D721Med (cell line): ENCODE data around the gene FAM174C.

ENCODE experiments used
- DNase-seq: peaks from one replicate; pipeline ENCODE4 v3.0.0; 2011; ENCODE audit warnings: low spot score; ENCODE audit not compliant: insufficient read length
- FAIRE-seq: peaks from 2 replicates; lab custom pipeline; 2011; peaks lifted over from hg19 to GRCh38; lab: Jason Lieb, UNC
- TF ChIP-seq, protein P1 (sequence below): IDR thresholded peaks from 2 replicates; pipeline ENCODE4 v1.5.1; 2012; ENCODE audit warnings: mild to moderate bottlenecking, control low read depth; ENCODE audit not compliant: insufficient read depth; ENCODE audit errors: missing control alignments

The FAM174C gene

DNA sequence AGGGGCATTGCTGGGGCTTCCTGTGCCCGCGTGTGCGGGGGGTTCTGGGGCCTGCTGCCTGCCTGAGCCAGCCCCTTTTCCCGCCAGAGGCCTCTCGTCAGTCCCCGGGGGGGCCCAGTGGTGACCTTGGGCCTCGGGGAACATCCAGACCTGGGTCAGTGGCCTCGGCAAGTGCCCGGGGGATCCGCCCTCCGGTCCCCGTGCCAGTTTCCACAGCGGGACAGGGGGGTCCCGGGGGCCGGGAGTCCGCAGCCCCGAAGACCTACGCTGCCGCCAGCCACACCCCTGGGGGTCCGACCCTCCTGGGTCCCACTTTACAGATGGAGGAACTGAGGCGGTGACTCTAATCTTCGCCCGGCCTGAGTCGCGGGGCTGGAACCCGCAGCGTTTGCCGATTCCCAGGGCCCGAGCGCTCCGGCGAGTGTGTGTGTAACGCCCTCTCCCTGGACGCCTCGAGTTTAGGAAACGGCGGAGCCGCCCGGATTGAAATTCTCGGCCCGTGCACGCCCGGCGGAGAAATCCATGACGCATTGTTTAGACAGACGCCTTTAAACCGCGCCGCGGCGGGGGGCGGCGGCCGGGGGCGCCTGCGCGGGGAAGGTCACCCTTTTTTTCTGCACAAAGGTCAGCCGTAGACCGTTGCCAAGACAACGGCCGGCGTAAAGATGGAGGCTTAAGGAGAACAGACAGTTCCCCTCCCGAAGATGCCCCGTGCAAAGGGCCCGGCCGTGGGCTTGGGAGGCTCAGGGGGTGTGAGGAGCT is 49.7 kb downstream of the FAM174C start:
- DNase-seq, result no peak
- FAIRE-seq, result no peak
- TF ChIP-seq, protein P1, sequence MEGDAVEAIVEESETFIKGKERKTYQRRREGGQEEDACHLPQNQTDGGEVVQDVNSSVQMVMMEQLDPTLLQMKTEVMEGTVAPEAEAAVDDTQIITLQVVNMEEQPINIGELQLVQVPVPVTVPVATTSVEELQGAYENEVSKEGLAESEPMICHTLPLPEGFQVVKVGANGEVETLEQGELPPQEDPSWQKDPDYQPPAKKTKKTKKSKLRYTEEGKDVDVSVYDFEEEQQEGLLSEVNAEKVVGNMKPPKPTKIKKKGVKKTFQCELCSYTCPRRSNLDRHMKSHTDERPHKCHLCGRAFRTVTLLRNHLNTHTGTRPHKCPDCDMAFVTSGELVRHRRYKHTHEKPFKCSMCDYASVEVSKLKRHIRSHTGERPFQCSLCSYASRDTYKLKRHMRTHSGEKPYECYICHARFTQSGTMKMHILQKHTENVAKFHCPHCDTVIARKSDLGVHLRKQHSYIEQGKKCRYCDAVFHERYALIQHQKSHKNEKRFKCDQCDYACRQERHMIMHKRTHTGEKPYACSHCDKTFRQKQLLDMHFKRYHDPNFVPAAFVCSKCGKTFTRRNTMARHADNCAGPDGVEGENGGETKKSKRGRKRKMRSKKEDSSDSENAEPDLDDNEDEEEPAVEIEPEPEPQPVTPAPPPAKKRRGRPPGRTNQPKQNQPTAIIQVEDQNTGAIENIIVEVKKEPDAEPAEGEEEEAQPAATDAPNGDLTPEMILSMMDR, result no peak

DNA sequence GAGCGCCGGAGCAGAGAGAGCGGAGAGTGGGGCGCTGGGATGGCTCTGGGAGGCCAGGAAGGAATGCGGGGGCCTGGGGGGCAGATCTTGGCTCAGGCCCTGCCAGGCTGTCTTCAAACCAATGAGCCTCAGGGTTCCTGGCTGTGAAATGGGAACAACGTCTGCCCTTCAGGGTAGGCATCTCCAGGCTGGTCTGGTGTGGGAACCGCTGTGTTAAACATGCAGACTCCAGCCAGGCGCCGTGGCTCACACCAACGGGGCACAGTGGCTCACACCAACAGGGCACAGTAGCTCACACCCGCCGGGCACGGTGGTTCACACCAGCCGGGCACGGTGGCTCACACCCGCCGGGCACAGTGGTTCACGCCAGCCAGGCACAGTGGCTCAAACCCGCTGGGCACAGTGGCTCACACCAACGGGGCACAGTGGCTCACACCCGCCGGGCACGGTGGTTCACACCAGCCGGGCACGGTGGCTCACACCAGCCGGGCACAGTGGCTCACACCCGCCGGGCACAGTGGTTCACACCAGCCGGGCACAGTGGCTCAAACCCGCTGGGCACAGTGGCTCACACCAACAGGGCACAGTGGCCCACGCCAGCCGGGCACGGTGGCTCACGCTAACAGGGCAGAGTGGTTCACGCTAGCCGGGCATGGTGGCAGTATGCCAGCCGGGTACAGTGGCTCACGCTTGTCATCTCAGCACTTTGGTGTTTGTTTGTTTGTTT is 50.4 kb downstream of the FAM174C start:
- TF ChIP-seq, protein P1, result no peak
- DNase-seq, result no peak
- FAIRE-seq, result no peak

DNA sequence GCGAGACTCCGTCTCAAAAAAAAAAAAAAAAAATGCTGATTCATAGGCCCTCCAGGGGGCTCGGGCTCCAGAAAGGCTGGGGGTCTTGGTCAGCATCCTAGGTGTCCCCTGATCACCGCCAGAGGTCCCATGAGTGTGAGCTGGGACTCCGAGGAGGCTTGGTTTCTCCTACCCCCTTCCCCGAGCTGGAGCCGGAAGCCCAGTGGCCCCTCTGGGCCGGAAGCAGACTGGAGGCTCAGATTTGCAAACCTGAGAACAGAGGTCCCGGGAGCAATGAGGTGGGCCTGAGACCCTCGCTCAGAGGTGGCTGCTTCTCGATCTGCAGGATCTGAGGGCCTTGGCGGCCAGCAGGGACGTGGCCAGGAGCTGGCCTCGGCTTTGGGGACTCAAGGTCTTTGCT is 51.8 kb downstream of the FAM174C start:
- DNase-seq (no peak), FAIRE-seq (no peak)
- TF ChIP-seq, protein P1, result no peak
